CD4-positive, alpha-beta T cell treated with Interleukin-12 subunit alpha and Interleukin-12 subunit beta, for 1 hour (primary cell): ENCODE results near the gene HMGCS2.
A peak's percentile ranks its signal among the peaks of the same experiment; 100 is the strongest.

Experiments used
- DNase-seq: peaks from one replicate; pipeline ENCODE4 v3.0.0-alpha.2; 2020

The HMGCS2 gene

GRCh38 chr1:119768778-119769177 is at the start of gene HMGCS2:
Gene HMGCS2, minus strand, starts transcription at chr1:119768905. Its CDS starts 61 bp downstream, at chr1:119768844.
- DNase-seq: no peak

- no peak for DNase-seq
Measured at GRCh38 chr1:119818181-119818580, 49.5 kb upstream of the HMGCS2 start.

GRCh38 chr1:119816407-119816806 is 47.7 kb upstream of the HMGCS2 start:
- DNase-seq: no peak

- DNase-seq: no peak
Measured at GRCh38 chr1:119815928-119816327, 47.2 kb upstream of the HMGCS2 start.

- no peak for DNase-seq
Measured at GRCh38 chr1:119815361-119815760, 46.7 kb upstream of the HMGCS2 start.

- DNase-seq: no peak
Measured at GRCh38 chr1:119814288-119814687, 45.6 kb upstream of the HMGCS2 start.

GRCh38 chr1:119811985-119812557 is 43.4 kb upstream of the HMGCS2 start:
- no peak for DNase-seq

GRCh38 chr1:119811387-119811786 is 42.7 kb upstream of the HMGCS2 start, which contains the start of gene REG4:
Gene REG4, minus strand, starts transcription at chr1:119811460. Its CDS starts 2,691 bp downstream, at chr1:119808769.
- DNase-seq: no peak

GRCh38 chr1:119808972-119809550 is 40.4 kb upstream of the HMGCS2 start:
- peak; percentile 60 for DNase-seq

- no peak for DNase-seq
Measured at GRCh38 chr1:119808491-119808890, 39.8 kb upstream of the HMGCS2 start.

- no peak for DNase-seq
Measured at GRCh38 chr1:119806489-119806888, 37.8 kb upstream of the HMGCS2 start.

- DNase-seq: no peak
Measured at GRCh38 chr1:119805746-119806145, 37.0 kb upstream of the HMGCS2 start.

- no peak for DNase-seq
Measured at GRCh38 chr1:119805247-119805646, 36.5 kb upstream of the HMGCS2 start.

GRCh38 chr1:119799599-119800177 is 31.0 kb upstream of the HMGCS2 start:
- DNase-seq: no peak

- DNase-seq: no peak
Measured at GRCh38 chr1:119799003-119799402, 30.3 kb upstream of the HMGCS2 start.

GRCh38 chr1:119797606-119798005 is 28.9 kb upstream of the HMGCS2 start:
- no peak for DNase-seq

- no peak for DNase-seq
Measured at GRCh38 chr1:119797162-119797561, 28.5 kb upstream of the HMGCS2 start.

GRCh38 chr1:119795261-119796200 is 26.8 kb upstream of the HMGCS2 start:
- DNase-seq: no peak

- DNase-seq: no peak
Measured at GRCh38 chr1:119794876-119795240, 26.2 kb upstream of the HMGCS2 start.

GRCh38 chr1:119794230-119794875 is 25.6 kb upstream of the HMGCS2 start:
- no peak for DNase-seq

- DNase-seq: no peak
Measured at GRCh38 chr1:119791377-119791776, 22.7 kb upstream of the HMGCS2 start.

GRCh38 chr1:119790451-119791198 is 21.9 kb upstream of the HMGCS2 start:
- no peak for DNase-seq
